ENCODE data around the gene ACP3. TPM values are rescaled to one million over a fixed set of nuclear protein-coding genes. Genes with fewer than 3 reads are reported as not detected.

ACP3 gene
- total and polyA plus RNA-seq, 8 donors: 1.9 to 6.3 (median 3.3) TPM

DNA sequence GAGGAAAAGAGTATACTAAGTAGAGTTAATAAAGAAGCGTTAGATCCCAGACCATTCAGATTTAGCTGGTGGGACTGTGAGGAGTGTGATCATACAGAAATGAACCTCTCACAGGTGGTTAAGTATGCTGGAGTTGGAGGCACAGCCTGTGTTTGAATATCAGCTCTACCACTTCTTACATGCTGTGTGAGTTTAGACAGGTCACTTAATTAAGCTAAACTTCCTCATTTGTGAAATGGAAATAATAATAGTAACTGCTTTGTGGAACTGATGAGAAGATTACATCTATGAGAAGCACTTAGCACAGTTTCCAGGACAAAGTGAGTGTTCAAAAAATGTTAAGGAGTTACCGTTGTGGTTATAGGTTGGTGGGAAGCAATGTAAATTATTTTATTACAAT, 8.4 kb downstream of the ACP3 start:
- H3K4me1 ChIP-seq: peaks cover 0 to 20% (median 14%) of the 10 kb centered on the region in 3 donors
- ATAC-seq (peak; percentile 35 to 62 (median 60)), FAIRE-seq (no peak), DNase-seq (no peak)
- peak overlapping the region in 2 of 4 donors; percentile 24 to 62 for H3K27ac ChIP-seq
- H3K9me3 ChIP-seq: no peaks in the 10 kb centered on the region
- intact Hi-C loops (cut with DNase I): no loop called here
- no peaks in the 10 kb centered on the region for H3K27me3 ChIP-seq
- no peaks in the 10 kb centered on the region for H3K36me3 ChIP-seq
- H3K4me3 ChIP-seq: no peak overlapping the region
- TF ChIP-seq, protein P1, sequence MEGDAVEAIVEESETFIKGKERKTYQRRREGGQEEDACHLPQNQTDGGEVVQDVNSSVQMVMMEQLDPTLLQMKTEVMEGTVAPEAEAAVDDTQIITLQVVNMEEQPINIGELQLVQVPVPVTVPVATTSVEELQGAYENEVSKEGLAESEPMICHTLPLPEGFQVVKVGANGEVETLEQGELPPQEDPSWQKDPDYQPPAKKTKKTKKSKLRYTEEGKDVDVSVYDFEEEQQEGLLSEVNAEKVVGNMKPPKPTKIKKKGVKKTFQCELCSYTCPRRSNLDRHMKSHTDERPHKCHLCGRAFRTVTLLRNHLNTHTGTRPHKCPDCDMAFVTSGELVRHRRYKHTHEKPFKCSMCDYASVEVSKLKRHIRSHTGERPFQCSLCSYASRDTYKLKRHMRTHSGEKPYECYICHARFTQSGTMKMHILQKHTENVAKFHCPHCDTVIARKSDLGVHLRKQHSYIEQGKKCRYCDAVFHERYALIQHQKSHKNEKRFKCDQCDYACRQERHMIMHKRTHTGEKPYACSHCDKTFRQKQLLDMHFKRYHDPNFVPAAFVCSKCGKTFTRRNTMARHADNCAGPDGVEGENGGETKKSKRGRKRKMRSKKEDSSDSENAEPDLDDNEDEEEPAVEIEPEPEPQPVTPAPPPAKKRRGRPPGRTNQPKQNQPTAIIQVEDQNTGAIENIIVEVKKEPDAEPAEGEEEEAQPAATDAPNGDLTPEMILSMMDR (IDR thresholded peaks at IDR 0.05): no peak
- WGBS, 2 donors: 55 to 64% methylated on average over 2 of the region's 2 CpGs

DNA sequence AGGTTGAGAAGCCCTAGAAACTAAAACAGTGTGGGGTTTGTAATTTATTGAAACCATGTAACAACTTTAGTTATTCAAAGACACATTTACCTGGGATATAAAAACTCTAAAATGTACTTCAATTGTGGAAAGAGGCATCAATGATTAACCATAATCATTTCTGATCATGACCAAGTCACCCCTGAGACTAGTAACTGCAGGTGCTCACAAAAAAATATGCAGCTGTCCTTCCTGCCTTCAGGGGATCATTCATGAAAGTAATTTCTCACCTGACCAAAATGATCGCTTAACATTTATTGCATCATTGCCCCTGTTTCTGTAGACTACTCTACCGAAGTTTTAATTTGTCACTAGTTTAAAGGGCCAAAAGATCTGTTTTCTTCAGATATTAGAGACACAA, 9.0 kb downstream of the ACP3 start:
- WGBS, 2 donors: 26 to 29% methylated on average over 2 of the region's 2 CpGs
- ATAC-seq (peak in 3 of 4 donors; percentile 57 to 68 (median 60)), DNase-seq (no peak), FAIRE-seq (no peak)
- no peaks in the 10 kb centered on the region for H3K36me3 ChIP-seq
- H3K4me3 ChIP-seq: no peak overlapping the region
- intact Hi-C loops (cut with DNase I): no loop called here
- H3K9me3 ChIP-seq: no peaks in the 10 kb centered on the region
- H3K27ac ChIP-seq: peak overlapping the region in 3 of 4 donors; percentile 12 to 62 (median 24)
- TF ChIP-seq, protein P1 (IDR thresholded peaks at IDR 0.05): no peak
- H3K4me1 ChIP-seq: peaks cover 0 to 18% (median 14%) of the 10 kb centered on the region in 3 donors
- H3K27me3 ChIP-seq: no peaks in the 10 kb centered on the region

DNA sequence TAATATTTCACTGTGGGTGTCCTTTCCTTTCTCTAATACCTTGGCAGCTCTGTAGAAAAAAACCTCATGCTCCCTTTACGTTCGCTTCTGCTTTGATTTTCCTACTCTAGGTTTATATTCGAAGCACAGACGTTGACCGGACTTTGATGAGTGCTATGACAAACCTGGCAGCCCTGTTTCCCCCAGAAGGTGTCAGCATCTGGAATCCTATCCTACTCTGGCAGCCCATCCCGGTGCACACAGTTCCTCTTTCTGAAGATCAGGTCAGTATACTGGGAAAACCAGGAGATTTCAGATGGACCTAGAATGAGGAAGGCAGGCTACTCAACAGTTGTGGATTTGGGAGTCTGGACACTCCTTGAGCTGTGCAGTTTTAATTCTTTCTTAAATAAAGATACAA, 14.9 kb downstream of the ACP3 start:
- no peak for FAIRE-seq
- DNase-seq: no peak
- peaks cover 0 to under 1% (median 0%) of the 10 kb centered on the region in 3 donors for H3K4me1 ChIP-seq
- no peak for ATAC-seq
- intact Hi-C loops (cut with DNase I): loop anchor here in 1 of 3 donors (10.0 kb wide), 1 partner anchor 77 kb away; no protein-coding TSS in a partner anchor
- TF ChIP-seq, protein P1 (IDR thresholded peaks at IDR 0.05): no peak
- H3K4me3 ChIP-seq: no peak overlapping the region
- WGBS, 2 donors: 84 to 85% methylated on average over 6 of the region's 6 CpGs
- H3K27me3 ChIP-seq: peaks cover 0 to 3% (median 0%) of the 10 kb centered on the region in 4 donors
- no peak overlapping the region for H3K27ac ChIP-seq
- no peaks in the 10 kb centered on the region for H3K36me3 ChIP-seq
- no peaks in the 10 kb centered on the region for H3K9me3 ChIP-seq

DNA sequence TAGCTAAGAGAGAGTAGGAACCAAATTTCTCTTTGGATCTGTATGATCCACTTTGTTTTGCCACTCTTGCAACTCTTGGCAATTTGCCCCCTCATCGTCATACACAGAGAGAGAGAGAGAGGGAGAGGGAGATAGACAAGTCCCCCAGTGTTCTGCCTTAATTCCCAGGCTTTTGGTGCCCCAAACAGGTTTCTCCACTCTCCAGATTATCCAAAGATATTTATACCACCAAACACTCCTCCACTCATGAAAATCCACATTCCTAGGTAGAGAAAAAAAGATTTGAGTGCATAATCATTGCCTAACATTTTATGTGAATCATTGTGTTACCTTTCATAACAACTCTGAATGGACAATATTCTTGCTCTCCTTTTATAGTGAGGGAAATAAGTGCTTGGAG, 15.3 kb downstream of the ACP3 start:
- ATAC-seq: peak in 1 of 4 donors; percentile 49
- DNase-seq: no peak
- Histone ChIP-seq H3K27me3 (peaks cover 0 to 3% (median 0%) of the 10 kb centered on the region in 4 donors), H3K27ac (no peak overlapping the region), H3K9me3 (no peaks in the 10 kb centered on the region), H3K4me1 (peaks cover 0 to 3% (median 0%) of the 10 kb centered on the region in 3 donors), H3K36me3 (no peaks in the 10 kb centered on the region), H3K4me3 (no peak overlapping the region)
- no peak for FAIRE-seq
- intact Hi-C loops (cut with DNase I): loop anchor here in 1 of 3 donors (10.0 kb wide), 1 partner anchor 78 kb away; no protein-coding TSS in a partner anchor
- 17 to 29% methylated on average over 1 of the region's 1 CpG for WGBS, 2 donors
- TF ChIP-seq, protein P1 (IDR thresholded peaks at IDR 0.05): no peak

DNA sequence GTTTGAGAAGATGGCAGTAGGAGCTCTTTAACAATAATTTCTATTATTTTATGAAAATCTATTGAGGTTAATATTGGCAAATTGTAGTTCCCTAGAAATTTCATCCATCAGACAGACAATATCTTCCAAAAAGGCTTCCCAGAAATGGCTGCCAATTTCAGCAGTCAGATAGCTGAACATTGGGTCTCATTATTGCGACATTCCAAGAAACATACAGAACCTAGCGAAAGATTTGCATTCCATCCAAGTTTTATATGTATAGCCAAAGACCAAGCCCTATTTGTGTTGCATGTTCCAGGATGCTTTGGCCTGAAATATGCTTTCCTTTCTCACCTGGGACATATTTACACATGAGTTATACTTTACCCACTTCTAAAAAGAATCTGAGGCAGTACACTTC, 24.5 kb downstream of the ACP3 start:
- H3K36me3 ChIP-seq: no peaks in the 10 kb centered on the region
- no peaks in the 10 kb centered on the region for H3K9me3 ChIP-seq
- H3K27me3 ChIP-seq: no peaks in the 10 kb centered on the region
- no peak overlapping the region for H3K27ac ChIP-seq
- intact Hi-C loops (cut with DNase I): loop anchor here in 2 of 3 donors (5.0 kb wide), 2 partner anchors 84 to 89 kb away; no protein-coding TSS in a partner anchor
- FAIRE-seq: no peak
- TF ChIP-seq, protein P1 (IDR thresholded peaks at IDR 0.05): no peak
- no peak overlapping the region for H3K4me3 ChIP-seq
- 90 to 91% methylated on average over 2 of the region's 2 CpGs for WGBS, 2 donors
- peaks cover 0 to 17% (median 0%) of the 10 kb centered on the region in 3 donors for H3K4me1 ChIP-seq
- DNase-seq: no peak
- ATAC-seq: peak in 1 of 4 donors; percentile 23
